GM19452 (cell line): ENCODE data around the gene FAM200B.

Experiments used
- ATAC-seq: cut with Tn5 transposase; IDR thresholded peaks from one replicate; pipeline ENCODE4 v1.9.1; 2021; ENCODE audit not compliant: unreplicated experiment

Gene FAM200B

GRCh38 chr4:15668566-15669435, 12.8 kb upstream of the FAM200B start:
- ATAC-seq: no peak

- no peak for ATAC-seq
These were observed 11.1 kb upstream of the FAM200B start for GRCh38 chr4:15670576-15670975.

GRCh38 chr4:15672101-15672500, 9.5 kb upstream of the FAM200B start:
- ATAC-seq: no peak

- no peak for ATAC-seq
These were observed 8.3 kb upstream of the FAM200B start for GRCh38 chr4:15673337-15673736.

- no peak for ATAC-seq
These were observed 7.6 kb upstream of the FAM200B start for GRCh38 chr4:15674046-15674445.

- ATAC-seq: no peak
These were observed 6.7 kb upstream of the FAM200B start for GRCh38 chr4:15674926-15675325.

GRCh38 chr4:15675356-15675755, 6.3 kb upstream of the FAM200B start:
- no peak for ATAC-seq

- ATAC-seq: no peak
These were observed 5.6 kb upstream of the FAM200B start for GRCh38 chr4:15676039-15676438.

GRCh38 chr4:15676899-15677298, 4.7 kb upstream of the FAM200B start:
- no peak for ATAC-seq

GRCh38 chr4:15677507-15677988, 4.1 kb upstream of the FAM200B start:
- no peak for ATAC-seq

GRCh38 chr4:15681067-15681371, 608 bp upstream of the FAM200B start:
- ATAC-seq: no peak

- ATAC-seq: no peak
These were observed 865 bp downstream of the FAM200B start for GRCh38 chr4:15682242-15683142.

GRCh38 chr4:15683143-15683495, 1.5 kb downstream of the FAM200B start:
- ATAC-seq: no peak

GRCh38 chr4:15684498-15684897, 2.9 kb downstream of the FAM200B start:
- no peak for ATAC-seq

- no peak for ATAC-seq
These were observed 6.4 kb downstream of the FAM200B start for GRCh38 chr4:15688051-15688450.

GRCh38 chr4:15689540-15689939, 7.9 kb downstream of the FAM200B start:
- ATAC-seq: no peak

GRCh38 chr4:15690020-15690809, 8.6 kb downstream of the FAM200B start:
- no peak for ATAC-seq

- ATAC-seq: no peak
These were observed 9.9 kb downstream of the FAM200B start for GRCh38 chr4:15691346-15692135.

GRCh38 chr4:15692602-15693001, 11.0 kb downstream of the FAM200B start:
- ATAC-seq: no peak

GRCh38 chr4:15694431-15694830, 12.8 kb downstream of the FAM200B start:
- no peak for ATAC-seq
